Stomach smooth muscle (tissue), 2 donors: ENCODE measurements around the gene MCTP1.
"Not testable (repeated sequence)": the region's sequence is repeated elsewhere in the genome, so short reads cannot be mapped to it uniquely, and the experiment has no call there.

Experiments used
- H3K27ac ChIP-seq: one replicate; pipeline ENCODE4 v1.7.0; 2013; ENCODE audit warnings: mild to moderate bottlenecking, low read length, inconsistent platforms
- H3K27me3 ChIP-seq, 2 donors: one replicate each; pipeline ENCODE4 v1.7.0; 2013; ENCODE audit warnings: low read length in 2 of 2; ENCODE audit not compliant: insufficient read depth in 2 of 2, control insufficient read depth in 1 of 2
- H3K36me3 ChIP-seq, 2 donors: one replicate each; pipeline ENCODE4 v1.7.0; 2013; ENCODE audit warnings: low read length in 2 of 2; ENCODE audit not compliant: control insufficient read depth in 2 of 2, insufficient read depth in 2 of 2
- H3K4me1 ChIP-seq: one replicate; pipeline ENCODE4 v1.7.0; 2013; ENCODE audit warnings: low read length; ENCODE audit not compliant: control insufficient read depth, insufficient read depth
- H3K4me3 ChIP-seq, 2 donors: one replicate each; pipeline ENCODE4 v1.7.0; 2013; ENCODE audit warnings: low read length in 2 of 2
- H3K9ac ChIP-seq, 2 donors: one replicate each; pipeline ENCODE4 v1.7.0; 2013; ENCODE audit warnings: low read length in 2 of 2, mild to moderate bottlenecking in 1 of 2
- H3K9me3 ChIP-seq, 2 donors: one replicate each; pipeline ENCODE4 v1.7.0; 2013; ENCODE audit warnings: low read length in 2 of 2; ENCODE audit not compliant: control insufficient read depth in 2 of 2
- donor health status: healthy.
- donor health status: Pancreatic carcinoma.

MCTP1 gene

DNA sequence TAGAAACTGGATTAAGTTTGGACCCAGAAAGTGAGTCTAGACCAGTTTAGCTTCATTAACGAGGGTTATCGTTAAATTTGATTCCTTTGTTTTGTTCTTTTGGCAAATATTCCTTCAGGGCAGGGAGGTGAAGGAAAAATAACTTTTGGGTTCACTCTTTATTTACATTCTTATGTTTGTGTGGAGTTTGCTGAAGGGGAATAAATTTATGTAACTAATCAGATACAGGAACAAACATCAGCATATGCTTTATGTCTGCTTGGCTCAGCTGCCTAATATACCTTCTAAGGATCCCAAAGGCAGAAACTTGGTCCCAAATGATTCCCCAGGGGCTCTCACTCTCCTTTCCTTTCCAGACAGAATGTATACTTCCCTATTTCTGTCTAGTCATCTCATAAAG lies 132.4 kb downstream of the MCTP1 start:
- Histone ChIP-seq H3K9ac (no peak overlapping the region), H3K27me3 (no peaks in the 10 kb centered on the region)

DNA sequence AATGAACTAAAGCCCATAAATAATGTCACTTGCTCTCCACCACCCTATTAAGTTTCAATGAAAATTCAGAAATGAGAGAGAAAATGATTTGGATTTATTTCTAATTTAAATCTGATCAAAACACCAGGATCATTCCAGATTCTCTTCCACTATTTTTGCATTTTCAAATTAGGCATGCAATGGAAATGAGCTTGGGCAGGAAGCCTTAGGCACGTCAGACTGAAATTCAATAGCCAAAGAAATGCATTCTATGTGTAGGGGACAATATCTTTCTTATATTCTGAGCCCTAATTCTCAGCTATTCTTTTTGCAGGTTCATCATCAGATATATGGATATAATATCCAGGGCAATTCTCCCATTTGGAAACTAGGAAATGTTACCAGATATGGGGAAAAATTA lies 132.8 kb downstream of the MCTP1 start:
- H3K27ac ChIP-seq: no peak overlapping the region
- no peaks in the 10 kb centered on the region for H3K27me3 ChIP-seq
- H3K4me1 ChIP-seq: no peaks in the 10 kb centered on the region
- H3K9me3 ChIP-seq: peaks cover 0 to 4% of the 10 kb centered on the region in 2 donors
- no peak overlapping the region for H3K9ac ChIP-seq
- no peaks in the 10 kb centered on the region for H3K36me3 ChIP-seq
- no peak overlapping the region for H3K4me3 ChIP-seq

More for the DNA sequence above, 132.4 kb downstream of the MCTP1 start:
- no peaks in the 10 kb centered on the region for H3K36me3 ChIP-seq
- peaks cover 0 to 4% of the 10 kb centered on the region in 2 donors for H3K9me3 ChIP-seq
- H3K4me1 ChIP-seq: no peaks in the 10 kb centered on the region
- no peak overlapping the region for H3K27ac ChIP-seq
- no peak overlapping the region for H3K4me3 ChIP-seq

DNA sequence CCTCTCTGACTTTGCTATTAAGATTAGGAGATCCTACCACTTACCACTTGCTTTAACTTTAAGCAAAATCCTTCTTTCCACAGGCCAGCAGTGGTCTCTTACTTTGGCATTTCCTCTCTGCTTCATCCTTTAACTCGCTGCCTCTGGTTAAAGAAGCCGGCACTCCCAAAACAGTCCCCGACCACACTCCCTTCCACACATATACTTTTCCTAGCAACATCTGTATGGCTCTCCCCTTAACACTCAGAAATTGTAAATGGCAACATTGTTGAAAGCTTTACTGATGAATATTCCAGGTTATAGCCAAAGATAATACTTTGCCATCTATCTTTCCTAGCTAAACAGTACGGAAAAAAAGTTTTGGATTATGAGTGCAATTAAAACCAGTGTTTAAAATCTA lies 133.2 kb downstream of the MCTP1 start:
- no peaks in the 10 kb centered on the region for H3K36me3 ChIP-seq

DNA sequence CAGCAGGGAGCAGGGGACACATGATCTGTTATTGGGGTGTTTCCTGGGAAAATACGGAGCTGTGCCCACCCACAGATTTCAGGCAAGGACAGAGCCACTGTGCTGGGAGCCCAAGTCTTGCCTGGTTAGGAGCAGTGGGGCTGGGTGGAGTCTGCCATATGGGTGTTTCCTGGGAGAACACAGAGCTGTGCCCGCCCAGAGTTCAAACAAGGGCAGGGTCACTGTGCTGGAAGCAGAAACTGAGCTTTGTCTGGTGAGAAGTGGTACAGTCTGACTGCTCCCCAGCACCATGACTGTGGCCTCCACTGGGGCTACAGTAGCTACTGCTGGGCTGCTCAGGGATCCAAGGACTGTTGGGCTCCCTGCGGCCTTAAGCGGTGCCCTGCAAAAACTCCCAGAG lies 135.5 kb downstream of the MCTP1 start:
- peaks cover 0 to 4% of the 10 kb centered on the region in 2 donors for H3K9me3 ChIP-seq
- no peak overlapping the region for H3K9ac ChIP-seq
- H3K4me1 ChIP-seq: no peaks in the 10 kb centered on the region
- H3K4me3 ChIP-seq: no peak overlapping the region
- H3K36me3 ChIP-seq: no peaks in the 10 kb centered on the region
- H3K27ac ChIP-seq: no peak overlapping the region
- no peaks in the 10 kb centered on the region for H3K27me3 ChIP-seq

More for the DNA sequence above, 133.2 kb downstream of the MCTP1 start:
- Histone ChIP-seq H3K9me3 (peaks cover 0 to 4% of the 10 kb centered on the region in 2 donors), H3K4me1 (no peaks in the 10 kb centered on the region), H3K27ac (no peak overlapping the region), H3K27me3 (no peaks in the 10 kb centered on the region), H3K4me3 (no peak overlapping the region), H3K9ac (no peak overlapping the region)

DNA sequence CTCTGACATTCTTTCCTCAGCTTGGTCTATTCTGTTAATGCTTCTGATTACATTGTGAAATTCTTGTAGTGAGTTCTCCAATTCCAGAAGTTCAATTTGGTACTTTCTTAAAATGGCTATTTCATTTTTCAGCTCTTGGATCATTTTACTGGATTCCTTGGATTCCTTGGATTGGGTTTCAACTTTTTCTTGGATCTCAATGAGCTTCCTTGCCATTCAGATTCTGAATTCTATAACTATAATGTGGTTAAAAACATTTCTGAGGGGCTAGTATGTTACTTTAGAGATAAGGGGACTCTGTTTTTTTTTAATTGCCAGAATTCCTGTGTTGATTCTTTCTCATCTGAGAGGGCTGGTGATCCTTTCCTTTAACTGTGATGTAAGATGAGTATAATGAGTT lies 136.4 kb downstream of the MCTP1 start:
- no peak overlapping the region for H3K4me3 ChIP-seq
- no peak overlapping the region for H3K9ac ChIP-seq
- no peaks in the 10 kb centered on the region for H3K4me1 ChIP-seq
- H3K27me3 ChIP-seq: no peaks in the 10 kb centered on the region
- H3K27ac ChIP-seq: no peak overlapping the region
- H3K9me3 ChIP-seq: peaks cover 0 to 4% of the 10 kb centered on the region in 2 donors
- no peaks in the 10 kb centered on the region for H3K36me3 ChIP-seq

DNA sequence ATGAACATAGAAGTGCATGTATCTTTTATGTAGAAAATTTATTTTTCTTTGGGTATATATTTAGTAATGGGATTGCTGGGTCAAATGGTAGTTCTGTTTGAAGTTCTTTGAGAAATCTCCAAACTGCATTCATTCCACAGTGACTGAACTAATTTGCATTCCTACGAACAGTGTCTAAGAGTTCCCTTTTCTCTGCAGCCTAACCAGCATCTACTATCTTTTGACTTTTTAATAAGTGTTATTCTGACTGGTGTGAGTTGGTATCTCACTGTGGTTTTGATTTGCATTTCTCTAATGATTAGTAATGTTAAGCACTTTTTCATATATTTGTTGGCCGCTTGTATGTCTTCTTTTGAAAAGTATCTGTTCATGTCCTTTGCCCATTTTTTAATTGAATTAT lies 141.0 kb downstream of the MCTP1 start:
- H3K36me3 ChIP-seq, H3K27me3 ChIP-seq, H3K9me3 ChIP-seq, H3K9ac ChIP-seq, H3K27ac ChIP-seq, H3K4me1 ChIP-seq, H3K4me3 ChIP-seq: not testable (repeated sequence)

DNA sequence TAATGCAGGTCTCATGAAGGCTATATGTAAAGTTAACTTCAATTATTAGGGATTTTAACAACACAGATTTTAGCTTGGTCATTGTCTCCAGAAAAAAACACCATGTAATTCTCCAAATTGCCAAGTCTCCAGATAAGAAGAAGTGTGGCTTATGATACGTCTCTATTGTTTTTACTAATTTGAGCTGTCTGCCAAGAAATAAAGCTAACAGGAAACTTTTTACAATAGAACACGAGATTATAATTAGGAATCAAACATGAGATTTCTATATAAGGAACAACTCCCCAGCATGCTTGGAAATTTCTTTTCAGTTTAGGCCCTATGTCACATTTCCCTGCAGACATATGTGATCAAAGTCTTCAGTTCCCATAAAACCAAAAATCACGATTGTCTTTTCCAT lies 142.7 kb downstream of the MCTP1 start:
- H3K4me3 ChIP-seq: no peak overlapping the region
- H3K27ac ChIP-seq: no peak overlapping the region
- H3K27me3 ChIP-seq: no peaks in the 10 kb centered on the region
- H3K36me3 ChIP-seq: no peaks in the 10 kb centered on the region
- H3K9ac ChIP-seq: no peak overlapping the region
- no peaks in the 10 kb centered on the region for H3K4me1 ChIP-seq
- H3K9me3 ChIP-seq: no peaks in the 10 kb centered on the region

DNA sequence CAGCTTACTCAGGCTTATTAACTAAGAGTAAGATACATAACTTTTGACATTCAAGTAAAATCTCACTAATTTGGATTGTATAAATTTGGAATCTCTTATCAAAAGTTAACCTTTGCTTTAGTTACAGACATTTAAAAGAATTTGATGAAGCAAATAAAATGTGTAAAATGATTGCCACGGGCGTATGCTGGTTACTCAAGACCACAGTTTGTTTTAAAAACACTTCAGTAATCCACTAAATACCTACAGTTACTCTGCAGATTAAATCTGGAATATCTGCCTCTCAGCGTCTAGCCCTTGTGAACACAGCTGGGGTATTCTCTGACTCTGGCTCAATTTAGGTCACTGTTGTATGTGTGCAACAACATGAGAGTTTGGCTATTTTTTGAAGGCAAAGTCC lies 143.8 kb downstream of the MCTP1 start:
- H3K9ac ChIP-seq: no peak overlapping the region
- H3K27me3 ChIP-seq: no peaks in the 10 kb centered on the region
- H3K4me1 ChIP-seq: no peaks in the 10 kb centered on the region
- no peaks in the 10 kb centered on the region for H3K36me3 ChIP-seq
- H3K4me3 ChIP-seq: no peak overlapping the region
- H3K9me3 ChIP-seq: no peaks in the 10 kb centered on the region
- no peak overlapping the region for H3K27ac ChIP-seq

DNA sequence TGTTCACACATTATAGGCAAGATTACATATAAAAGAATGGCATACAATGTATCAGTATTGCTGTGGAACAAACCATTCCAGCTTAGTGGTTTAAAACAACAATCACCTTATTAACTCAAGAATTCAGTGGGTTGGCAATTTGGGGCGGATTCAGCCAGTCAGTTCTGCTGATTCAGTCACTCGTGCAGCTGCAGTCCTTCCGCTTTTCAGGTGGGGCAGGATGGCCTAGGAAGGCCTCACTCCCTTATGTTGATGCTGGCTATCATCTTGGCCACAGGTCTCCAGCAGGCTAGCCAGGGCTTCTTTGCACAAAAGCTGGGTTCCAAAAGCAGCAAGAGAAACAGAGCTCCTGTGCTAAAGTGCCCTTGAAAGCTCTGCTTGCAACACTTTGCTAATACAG lies 150.6 kb downstream of the MCTP1 start:
- Histone ChIP-seq H3K27me3 (no peaks in the 10 kb centered on the region), H3K9me3 (no peaks in the 10 kb centered on the region), H3K4me3 (no peak overlapping the region), H3K27ac (no peak overlapping the region), H3K36me3 (no peaks in the 10 kb centered on the region), H3K4me1 (no peaks in the 10 kb centered on the region), H3K9ac (no peak overlapping the region)

DNA sequence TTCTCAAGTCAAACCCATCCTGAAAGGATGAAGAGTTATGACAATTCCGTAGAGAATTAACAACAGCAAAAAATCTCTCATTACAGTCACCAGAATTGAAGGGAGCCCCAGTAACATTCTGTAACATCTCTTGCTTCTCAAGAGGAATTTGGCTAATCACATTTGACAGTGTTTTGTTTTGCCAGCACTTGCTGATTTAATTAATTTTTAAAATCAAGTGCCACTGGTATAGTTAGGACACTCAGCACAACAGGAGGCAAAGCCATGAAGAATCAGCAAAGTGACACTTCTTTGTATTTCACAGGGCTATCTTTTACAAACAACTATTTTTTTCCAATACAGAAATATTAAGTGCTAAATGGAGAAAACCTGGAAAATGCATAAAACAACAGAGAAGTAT lies 152.8 kb downstream of the MCTP1 start:
- Histone ChIP-seq H3K27ac (no peak overlapping the region), H3K4me1 (no peaks in the 10 kb centered on the region), H3K27me3 (no peaks in the 10 kb centered on the region), H3K9me3 (no peaks in the 10 kb centered on the region), H3K9ac (no peak overlapping the region), H3K4me3 (no peak overlapping the region), H3K36me3 (no peaks in the 10 kb centered on the region)

DNA sequence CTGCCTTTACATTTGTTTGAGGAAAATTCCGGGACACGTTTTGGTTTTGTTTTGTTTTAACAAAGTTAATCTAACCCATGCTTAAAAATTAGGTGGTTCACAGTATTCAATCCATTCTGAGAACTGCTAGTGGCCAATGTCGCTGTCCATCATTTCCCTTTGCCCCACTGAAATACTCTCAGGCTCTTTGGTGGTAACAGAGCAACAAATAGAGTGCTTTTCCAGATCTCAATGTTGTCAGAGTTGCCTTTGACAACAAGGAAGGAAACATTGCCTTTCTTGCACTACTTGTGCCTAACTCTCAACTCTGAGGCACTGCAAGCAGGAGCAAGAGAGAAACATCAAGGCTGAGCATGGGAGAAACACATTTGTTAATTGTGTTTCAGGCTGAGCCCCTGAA lies 154.0 kb downstream of the MCTP1 start:
- H3K27ac ChIP-seq: no peak overlapping the region

DNA sequence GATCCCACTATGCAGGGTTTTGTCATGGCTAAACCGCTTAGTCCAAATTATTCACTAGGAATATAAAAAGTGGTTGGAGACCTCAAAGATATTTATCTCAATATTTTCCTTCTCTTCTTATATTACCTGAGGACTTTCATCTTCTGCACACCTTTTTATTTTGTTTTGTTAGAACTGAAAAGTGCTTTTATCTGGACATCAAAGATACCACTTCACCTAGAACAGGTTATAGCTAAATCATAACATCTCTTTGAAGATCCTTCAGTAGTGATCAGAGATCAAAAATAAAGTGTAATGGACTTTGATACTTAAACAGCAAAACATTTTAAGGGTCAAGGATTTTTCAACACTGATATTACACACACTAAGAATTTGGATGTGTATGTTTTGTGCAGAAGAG lies 160.2 kb downstream of the MCTP1 start:
- H3K4me3 ChIP-seq: no peak overlapping the region
- no peaks in the 10 kb centered on the region for H3K4me1 ChIP-seq
- no peak overlapping the region for H3K9ac ChIP-seq
- H3K36me3 ChIP-seq: no peaks in the 10 kb centered on the region
- H3K27ac ChIP-seq: no peak overlapping the region
- H3K9me3 ChIP-seq: no peaks in the 10 kb centered on the region
- no peaks in the 10 kb centered on the region for H3K27me3 ChIP-seq

More for the DNA sequence above, 154.0 kb downstream of the MCTP1 start:
- H3K9me3 ChIP-seq: no peaks in the 10 kb centered on the region
- no peaks in the 10 kb centered on the region for H3K4me1 ChIP-seq
- no peak overlapping the region for H3K4me3 ChIP-seq
- no peaks in the 10 kb centered on the region for H3K36me3 ChIP-seq
- no peaks in the 10 kb centered on the region for H3K27me3 ChIP-seq
- no peak overlapping the region for H3K9ac ChIP-seq
